Type B pancreatic cell (in vitro differentiated cells): Measurements from ENCODE around the gene ITGB2. TPM values are rescaled to one million over a fixed set of nuclear protein-coding genes. Genes with fewer than 3 reads are reported as not detected.
A peak's percentile ranks its signal among the peaks of the same experiment; 100 is the strongest.

Experiments used
- DNase-seq: peaks from one replicate; pipeline ENCODE4 v3.0.0; 2021; ENCODE audit warnings: mixed read lengths; ENCODE audit not compliant: unreplicated experiment; ENCODE audit errors: extremely low spot score
- H3K27ac Mint-ChIP-seq: 2 replicates; pipeline ENCODE4 v1.8.0; 2021; ENCODE audit warnings: mild to moderate bottlenecking, mixed read lengths
- H3K27me3 Mint-ChIP-seq: 2 replicates; pipeline ENCODE4 v1.8.0; 2021; ENCODE audit warnings: mixed read lengths
- H3K36me3 Mint-ChIP-seq: 2 replicates; pipeline ENCODE4 v1.8.0; 2021; ENCODE audit warnings: mixed read lengths
- H3K4me1 Mint-ChIP-seq: one replicate; pipeline ENCODE4 v1.8.0; 2021; ENCODE audit warnings: mixed read lengths; ENCODE audit not compliant: unreplicated experiment
- H3K4me3 Mint-ChIP-seq: 2 replicates; pipeline ENCODE4 v1.8.0; 2021; ENCODE audit warnings: mild to moderate bottlenecking, mixed read lengths
- H3K9me3 Mint-ChIP-seq: 2 replicates; pipeline ENCODE4 v1.8.0; 2021; ENCODE audit warnings: mixed read lengths
- CTCF ChIP-seq: fragments of 200-600 bp; sonication (generic); conservative IDR thresholded peaks from 2 replicates; pipeline ENCODE4 v1.5.0; 2021; ENCODE audit warnings: antibody characterized with exemption, mild to moderate bottlenecking
- long read RNA-seq: library from polyadenylated mRNA; unstranded; transcript quantifications from one replicate; pipeline ENCODE4 v2.0.0, GENCODE V29; 2020
- total RNA-seq: library from RNA; stranded (reverse); gene quantifications from 2 replicates; pipeline ENCODE4 v1.2.1, GENCODE V29; 2021; ENCODE audit warnings: low replicate concordance

Gene ITGB2
- total RNA-seq: 0.36 and 0.80 TPM in 2 replicates
- long read RNA-seq, partial matches to known transcripts: 0 of 1 reads
- long read RNA-seq, other reads (novel, unspliced or antisense): 1 of 1 reads

- H3K36me3 Mint-ChIP-seq: no peaks in the 10 kb centered on the region
- H3K4me1 Mint-ChIP-seq: no peaks in the 10 kb centered on the region
- H3K27me3 Mint-ChIP-seq: peaks cover 56% of the 10 kb centered on the region
- no peak within 1 kb of the TSS for H3K27ac Mint-ChIP-seq
- no peak for DNase-seq
- no peak for TF ChIP-seq CTCF
- H3K4me3 Mint-ChIP-seq: no peak within 1 kb of the TSS
- no peaks in the 10 kb centered on the region for H3K9me3 Mint-ChIP-seq
These were observed at the start of gene ITGB2 for GRCh38 chr21:44920694-44921604. Gene ITGB2, minus strand, starts transcription at chr21:44920899. Its CDS starts 10,117 bp downstream, at chr21:44910782.

- peaks cover 13% of the 10 kb centered on the region for H3K4me1 Mint-ChIP-seq
- H3K4me3 Mint-ChIP-seq: no peak overlapping the region
- no peaks in the 10 kb centered on the region for H3K27me3 Mint-ChIP-seq
- peak overlapping the region; percentile 31 for H3K27ac Mint-ChIP-seq
- H3K9me3 Mint-ChIP-seq: no peaks in the 10 kb centered on the region
- DNase-seq: no peak
- H3K36me3 Mint-ChIP-seq: peaks cover 17% of the 10 kb centered on the region
- TF ChIP-seq CTCF: no peak
These were observed 49.4 kb upstream of the ITGB2 start for GRCh38 chr21:44969931-44970755.

DNA sequence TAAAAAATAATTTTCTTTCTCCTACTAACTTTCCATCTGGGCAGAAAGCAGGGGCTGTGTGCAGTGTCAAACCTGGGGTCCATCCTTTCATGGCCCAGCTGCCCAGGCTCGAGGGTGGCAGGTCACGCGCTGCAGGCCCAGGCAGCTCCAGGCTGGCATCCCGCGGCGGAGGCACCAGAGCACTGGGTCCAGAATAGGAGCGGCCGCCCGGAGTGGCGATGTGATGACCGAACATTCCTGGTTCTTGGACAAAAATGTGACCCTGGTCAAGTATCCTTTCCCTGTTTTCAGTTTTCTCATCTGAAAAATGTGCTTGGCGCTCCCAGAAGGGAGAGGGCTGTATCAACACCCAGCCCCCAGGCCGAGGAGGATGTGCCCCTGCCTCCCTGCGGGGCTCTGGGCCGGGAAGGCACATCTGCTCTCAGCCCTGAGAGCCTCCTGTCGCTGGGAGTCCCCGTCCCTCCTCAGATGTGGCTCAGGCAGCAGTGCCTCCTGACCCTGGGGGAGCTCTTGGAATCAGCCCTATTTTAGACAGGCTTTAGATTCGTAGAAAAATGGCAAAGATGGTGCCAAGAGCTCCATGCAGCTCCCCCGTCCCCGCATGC, 48.5 kb upstream of the ITGB2 start:
- Mint-ChIP-seq H3K36me3 (peaks cover 26% of the 10 kb centered on the region), H3K27me3 (no peaks in the 10 kb centered on the region), H3K4me1 (peaks cover 18% of the 10 kb centered on the region), H3K9me3 (no peaks in the 10 kb centered on the region), H3K4me3 (no peak overlapping the region), H3K27ac (peak overlapping the region; percentile 31)
- no peak for TF ChIP-seq CTCF
- no peak for DNase-seq

GRCh38 chr21:44967082-44968047, 46.7 kb upstream of the ITGB2 start:
- Mint-ChIP-seq H3K27me3 (no peaks in the 10 kb centered on the region), H3K36me3 (peaks cover 34% of the 10 kb centered on the region), H3K27ac (no peak overlapping the region), H3K4me1 (peaks cover 21% of the 10 kb centered on the region), H3K4me3 (no peak overlapping the region), H3K9me3 (no peaks in the 10 kb centered on the region)
- DNase-seq: no peak
- TF ChIP-seq CTCF: no peak
